Nephron (organoid): ENCODE results near the gene LDB3.

Experiments used
- H3K27ac Mint-ChIP-seq, 3 experiments: 2 replicates each; pipeline ENCODE4 v1.8.0; 2020; ENCODE audit warnings: mixed read lengths in 3 of 3, mild to moderate bottlenecking in 2 of 3, moderate library complexity in 1 of 3
- H3K27me3 Mint-ChIP-seq: 2 replicates; pipeline ENCODE4 v1.8.0; 2021; ENCODE audit warnings: low read depth, mild to moderate bottlenecking, moderate library complexity, mixed read lengths
- H3K36me3 Mint-ChIP-seq: 2 replicates; pipeline ENCODE4 v1.8.0; 2020; ENCODE audit warnings: low read depth, mixed read lengths
- H3K4me1 Mint-ChIP-seq: 2 replicates; pipeline ENCODE4 v1.8.0; 2020; ENCODE audit warnings: mixed read lengths
- H3K4me3 Mint-ChIP-seq, 3 experiments: 2 replicates each; pipeline ENCODE4 v1.8.0; 2020; ENCODE audit warnings: mild to moderate bottlenecking in 3 of 3, mixed read lengths in 3 of 3, moderate library complexity in 2 of 3
- H3K9me3 Mint-ChIP-seq: 2 replicates; pipeline ENCODE4 v1.8.0; 2020; ENCODE audit warnings: mixed read lengths
- CTCF ChIP-seq, 3 experiments: fragments of 200-600 bp; sonication (generic); IDR thresholded peaks; one replicate each; pipeline ENCODE4 v1.5.0; 2021; ENCODE audit warnings: antibody characterized with exemption in 3 of 3; ENCODE audit not compliant: unreplicated experiment in 3 of 3

The LDB3 gene

GRCh38 chr10:86657396-86658011 lies 10.8 kb upstream of the LDB3 start:
- Mint-ChIP-seq H3K4me1 (peaks cover 6% of the 10 kb centered on the region), H3K27me3 (peaks cover 26% of the 10 kb centered on the region), H3K9me3 (no peaks in the 10 kb centered on the region), H3K36me3 (no peaks in the 10 kb centered on the region), H3K4me3 (no peak overlapping the region), H3K27ac (no peak overlapping the region)
- TF ChIP-seq CTCF (IDR thresholded peaks at IDR 0.05; ENCODE audit: unreplicated experiment in 3 of 3) = no peak

- Mint-ChIP-seq H3K27me3 (peaks cover 34% of the 10 kb centered on the region), H3K4me3 (no peak overlapping the region), H3K4me1 (peaks cover 10% of the 10 kb centered on the region), H3K27ac (no peak overlapping the region), H3K36me3 (no peaks in the 10 kb centered on the region), H3K9me3 (no peaks in the 10 kb centered on the region)
- no peak for TF ChIP-seq CTCF (IDR thresholded peaks at IDR 0.05; ENCODE audit: unreplicated experiment in 3 of 3)
Measured at GRCh38 chr10:86658261-86658741, 10.0 kb upstream of the LDB3 start.

- no peaks in the 10 kb centered on the region for H3K36me3 Mint-ChIP-seq
- H3K27ac Mint-ChIP-seq = no peak overlapping the region
- TF ChIP-seq CTCF (IDR thresholded peaks at IDR 0.05; ENCODE audit: unreplicated experiment in 3 of 3) = no peak
- no peaks in the 10 kb centered on the region for H3K9me3 Mint-ChIP-seq
- H3K27me3 Mint-ChIP-seq = peaks cover 34% of the 10 kb centered on the region
- peaks cover 13% of the 10 kb centered on the region for H3K4me1 Mint-ChIP-seq
- H3K4me3 Mint-ChIP-seq = no peak overlapping the region
Measured at GRCh38 chr10:86658751-86659150, 9.6 kb upstream of the LDB3 start.

- no peaks in the 10 kb centered on the region for H3K36me3 Mint-ChIP-seq
- H3K4me3 Mint-ChIP-seq = no peak overlapping the region
- TF ChIP-seq CTCF (IDR thresholded peaks at IDR 0.05; ENCODE audit: unreplicated experiment in 3 of 3) = no peak
- H3K27ac Mint-ChIP-seq = no peak overlapping the region
- no peaks in the 10 kb centered on the region for H3K9me3 Mint-ChIP-seq
- H3K27me3 Mint-ChIP-seq = peaks cover 34% of the 10 kb centered on the region
- peaks cover 18% of the 10 kb centered on the region for H3K4me1 Mint-ChIP-seq
Measured at GRCh38 chr10:86659161-86659691, 9.1 kb upstream of the LDB3 start.

- Mint-ChIP-seq H3K4me1 (peaks cover 24% of the 10 kb centered on the region), H3K36me3 (no peaks in the 10 kb centered on the region), H3K27ac (no peak overlapping the region), H3K27me3 (peaks cover 36% of the 10 kb centered on the region), H3K9me3 (no peaks in the 10 kb centered on the region), H3K4me3 (no peak overlapping the region)
- TF ChIP-seq CTCF (IDR thresholded peaks at IDR 0.05; ENCODE audit: unreplicated experiment in 3 of 3) = no peak
Measured at GRCh38 chr10:86659721-86660453, 8.4 kb upstream of the LDB3 start.
